HAP-1 (cell line): Measurements from ENCODE around the gene POLR1D.

ENCODE experiments used
- DNase-seq, 2 experiments: peaks; one replicate each; pipeline ENCODE4 v3.0.0-alpha.2; 2016 to 2020; ENCODE audit warnings: low spot score in 2 of 2
- H3K27me3 ChIP-seq: fragments of 250-450 bp; sonication (Bioruptor Pico); 2 replicates; pipeline ENCODE4 v1.5.1; 2020; ENCODE audit warnings: low read depth, mild to moderate bottlenecking, moderate library complexity
- H3K36me3 ChIP-seq: fragments of 250-450 bp; sonication (Bioruptor Pico); replicated peaks from 2 replicates; pipeline ENCODE4 v1.5.1; 2020; ENCODE audit warnings: mild to moderate bottlenecking
- H3K4me1 ChIP-seq: fragments of 250-450 bp; sonication (Bioruptor Pico); 2 replicates; pipeline ENCODE4 v1.5.1; 2020; ENCODE audit warnings: mild to moderate bottlenecking
- H3K4me3 ChIP-seq: fragments of 250-450 bp; sonication (Bioruptor Pico); 2 replicates; pipeline ENCODE4 v1.5.1; 2020; ENCODE audit warnings: mild to moderate bottlenecking, moderate library complexity
- H3K9me3 ChIP-seq: fragments of 250-450 bp; sonication (Bioruptor Pico); 2 replicates; pipeline ENCODE4 v1.5.1; 2020; ENCODE audit warnings: mild to moderate bottlenecking, moderate library complexity
- in situ Hi-C: fragments of 300-500 bp; cut with MboI; formaldehyde crosslinking; loops from 3 replicates; pipeline ENCODE4 v1.14.3; 2020; ENCODE audit warnings: low sequenced_read_pairs, inconsistent platforms, mixed read lengths

The POLR1D gene

GRCh38 chr13:27636589-27637288, 15.0 kb downstream of the POLR1D start:
- Histone ChIP-seq H3K4me1 (peaks cover 22% of the 10 kb centered on the region), H3K9me3 (no peaks in the 10 kb centered on the region), H3K4me3 (no peak overlapping the region), H3K27me3 (no peaks in the 10 kb centered on the region), H3K36me3 (peaks cover 6% of the 10 kb centered on the region)
- in situ Hi-C loops: no loop called here
- no peak for DNase-seq

GRCh38 chr13:27637289-27637626, 15.6 kb downstream of the POLR1D start:
- in situ Hi-C loops: no loop called here
- Histone ChIP-seq H3K27me3 (no peaks in the 10 kb centered on the region), H3K9me3 (no peaks in the 10 kb centered on the region), H3K36me3 (peaks cover under 1% of the 10 kb centered on the region), H3K4me1 (peaks cover 22% of the 10 kb centered on the region), H3K4me3 (no peak overlapping the region)
- no peak for DNase-seq

- Histone ChIP-seq H3K27me3 (no peaks in the 10 kb centered on the region), H3K36me3 (no peaks in the 10 kb centered on the region)
Measured at GRCh38 chr13:27638001-27638400, 16.3 kb downstream of the POLR1D start.

GRCh38 chr13:27638521-27638920, 16.8 kb downstream of the POLR1D start:
- DNase-seq: peak; percentile 71 to 79
- H3K27me3 ChIP-seq: no peaks in the 10 kb centered on the region
- H3K9me3 ChIP-seq: no peaks in the 10 kb centered on the region
- H3K4me3 ChIP-seq: no peak overlapping the region
- H3K36me3 ChIP-seq: no peaks in the 10 kb centered on the region
- peaks cover 22% of the 10 kb centered on the region for H3K4me1 ChIP-seq
- in situ Hi-C loops: no loop called here

More at GRCh38 chr13:27638001-27638400, 16.3 kb downstream of the POLR1D start:
- in situ Hi-C loops: no loop called here
- no peak overlapping the region for H3K4me3 ChIP-seq
- no peaks in the 10 kb centered on the region for H3K9me3 ChIP-seq
- DNase-seq: no peak
- peaks cover 22% of the 10 kb centered on the region for H3K4me1 ChIP-seq

- Histone ChIP-seq H3K4me1 (peaks cover 22% of the 10 kb centered on the region), H3K36me3 (no peaks in the 10 kb centered on the region), H3K4me3 (no peak overlapping the region), H3K27me3 (no peaks in the 10 kb centered on the region), H3K9me3 (no peaks in the 10 kb centered on the region)
- in situ Hi-C loops: no loop called here
- no peak for DNase-seq
Measured at GRCh38 chr13:27639186-27639585, 17.5 kb downstream of the POLR1D start.

- Histone ChIP-seq H3K4me1 (peaks cover 15% of the 10 kb centered on the region), H3K4me3 (no peak overlapping the region), H3K27me3 (no peaks in the 10 kb centered on the region), H3K9me3 (no peaks in the 10 kb centered on the region), H3K36me3 (no peaks in the 10 kb centered on the region)
- in situ Hi-C loops: no loop called here
- no peak for DNase-seq
Measured at GRCh38 chr13:27641711-27642502, 20.2 kb downstream of the POLR1D start.

- Histone ChIP-seq H3K4me1 (peaks cover 8% of the 10 kb centered on the region), H3K27me3 (no peaks in the 10 kb centered on the region), H3K36me3 (no peaks in the 10 kb centered on the region; the same call in 1 of the 2 replicates), H3K9me3 (no peaks in the 10 kb centered on the region), H3K4me3 (no peak overlapping the region)
- DNase-seq: no peak
- in situ Hi-C loops: no loop called here
Measured at GRCh38 chr13:27643334-27644132, 21.8 kb downstream of the POLR1D start.

- in situ Hi-C loops: no loop called here
- H3K36me3 ChIP-seq: peaks cover 4% of the 10 kb centered on the region; the same call in 1 of the 2 replicates
- no peaks in the 10 kb centered on the region for H3K27me3 ChIP-seq
- no peak overlapping the region for H3K4me3 ChIP-seq
- H3K4me1 ChIP-seq: peaks cover 2% of the 10 kb centered on the region
- H3K9me3 ChIP-seq: no peaks in the 10 kb centered on the region
- no peak for DNase-seq
Measured at GRCh38 chr13:27644302-27644701, 22.6 kb downstream of the POLR1D start.

GRCh38 chr13:27650312-27650711, 28.6 kb downstream of the POLR1D start:
- Histone ChIP-seq H3K27me3 (no peaks in the 10 kb centered on the region), H3K36me3 (peaks cover 20% of the 10 kb centered on the region), H3K9me3 (peaks cover 2% of the 10 kb centered on the region; the same call in 1 of the 2 replicates), H3K4me3 (no peak overlapping the region), H3K4me1 (no peaks in the 10 kb centered on the region)
- in situ Hi-C loops: no loop called here
- no peak for DNase-seq

GRCh38 chr13:27654059-27654458, 32.4 kb downstream of the POLR1D start:
- no peaks in the 10 kb centered on the region for H3K4me1 ChIP-seq
- in situ Hi-C loops: no loop called here
- peaks cover 18% of the 10 kb centered on the region for H3K36me3 ChIP-seq
- no peaks in the 10 kb centered on the region for H3K27me3 ChIP-seq
- H3K4me3 ChIP-seq: no peak overlapping the region
- peaks cover 2% of the 10 kb centered on the region; the same call in 1 of the 2 replicates for H3K9me3 ChIP-seq
- no peak for DNase-seq

- no peak for DNase-seq
- Histone ChIP-seq H3K36me3 (peaks cover 12% of the 10 kb centered on the region), H3K4me3 (no peak overlapping the region), H3K9me3 (peaks cover 2% of the 10 kb centered on the region; the same call in 1 of the 2 replicates), H3K4me1 (no peaks in the 10 kb centered on the region), H3K27me3 (no peaks in the 10 kb centered on the region)
- in situ Hi-C loops: no loop called here
Measured at GRCh38 chr13:27654816-27655215, 33.1 kb downstream of the POLR1D start.

- H3K27me3 ChIP-seq: no peaks in the 10 kb centered on the region
- H3K36me3 ChIP-seq: no peaks in the 10 kb centered on the region
- DNase-seq: no peak
- no peak overlapping the region for H3K4me3 ChIP-seq
- H3K9me3 ChIP-seq: no peaks in the 10 kb centered on the region
- in situ Hi-C loops: no loop called here
- no peaks in the 10 kb centered on the region; the same call in 1 of the 2 replicates for H3K4me1 ChIP-seq
Measured at GRCh38 chr13:27657724-27658123, 36.0 kb downstream of the POLR1D start.

GRCh38 chr13:27658546-27658945, 36.9 kb downstream of the POLR1D start:
- H3K4me3 ChIP-seq: no peak overlapping the region
- H3K36me3 ChIP-seq: no peaks in the 10 kb centered on the region
- H3K4me1 ChIP-seq: no peaks in the 10 kb centered on the region; the same call in 1 of the 2 replicates
- DNase-seq: no peak
- no peaks in the 10 kb centered on the region for H3K27me3 ChIP-seq
- H3K9me3 ChIP-seq: no peaks in the 10 kb centered on the region
- in situ Hi-C loops: no loop called here
